ENCODE measurements around the gene CHST13.

CHST13 gene, protein sequence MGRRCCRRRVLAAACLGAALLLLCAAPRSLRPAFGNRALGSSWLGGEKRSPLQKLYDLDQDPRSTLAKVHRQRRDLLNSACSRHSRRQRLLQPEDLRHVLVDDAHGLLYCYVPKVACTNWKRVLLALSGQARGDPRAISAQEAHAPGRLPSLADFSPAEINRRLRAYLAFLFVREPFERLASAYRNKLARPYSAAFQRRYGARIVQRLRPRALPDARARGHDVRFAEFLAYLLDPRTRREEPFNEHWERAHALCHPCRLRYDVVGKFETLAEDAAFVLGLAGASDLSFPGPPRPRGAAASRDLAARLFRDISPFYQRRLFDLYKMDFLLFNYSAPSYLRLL

DNA sequence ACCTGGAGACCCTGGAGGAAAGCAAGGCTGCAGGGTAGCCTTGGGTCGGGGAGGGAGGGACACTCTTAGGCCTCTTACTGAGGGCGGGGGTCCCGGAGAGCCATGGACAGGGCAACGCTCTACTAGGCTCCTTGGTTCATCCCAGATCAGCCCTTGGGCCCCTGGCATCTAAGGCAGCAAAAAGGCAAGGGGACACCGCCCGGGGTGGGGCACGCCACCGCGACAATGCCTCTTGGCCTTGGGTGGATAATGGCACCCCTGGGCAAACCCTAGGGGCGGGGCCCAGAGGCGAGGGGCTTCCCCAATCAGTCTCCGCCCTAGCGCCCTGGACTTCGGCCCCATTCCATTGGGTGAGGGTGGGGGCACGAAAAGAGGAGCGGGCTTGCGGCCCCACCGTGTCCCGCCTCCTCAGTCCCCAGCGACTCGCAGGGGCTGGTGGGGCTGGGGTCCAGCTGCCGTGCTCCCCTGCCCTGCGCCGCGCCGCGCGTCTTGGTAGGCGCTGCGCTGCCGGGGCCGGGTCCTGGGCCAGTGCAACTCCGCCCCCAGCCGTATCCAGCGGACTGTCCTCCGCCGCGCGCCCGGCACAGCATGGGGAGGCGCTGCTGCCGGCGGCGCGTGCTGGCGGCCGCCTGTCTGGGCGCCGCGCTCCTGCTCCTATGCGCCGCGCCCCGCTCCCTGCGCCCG, at the start of gene CHST13:
TSS of gene CHST13 (plus strand) at position 411 of the 684 bp plus-strand sequence. CDS start at position 589, 178 bp downstream.
- DNase-seq (ENCODE audit: low read depth in 2 of 2): no peak

DNA sequence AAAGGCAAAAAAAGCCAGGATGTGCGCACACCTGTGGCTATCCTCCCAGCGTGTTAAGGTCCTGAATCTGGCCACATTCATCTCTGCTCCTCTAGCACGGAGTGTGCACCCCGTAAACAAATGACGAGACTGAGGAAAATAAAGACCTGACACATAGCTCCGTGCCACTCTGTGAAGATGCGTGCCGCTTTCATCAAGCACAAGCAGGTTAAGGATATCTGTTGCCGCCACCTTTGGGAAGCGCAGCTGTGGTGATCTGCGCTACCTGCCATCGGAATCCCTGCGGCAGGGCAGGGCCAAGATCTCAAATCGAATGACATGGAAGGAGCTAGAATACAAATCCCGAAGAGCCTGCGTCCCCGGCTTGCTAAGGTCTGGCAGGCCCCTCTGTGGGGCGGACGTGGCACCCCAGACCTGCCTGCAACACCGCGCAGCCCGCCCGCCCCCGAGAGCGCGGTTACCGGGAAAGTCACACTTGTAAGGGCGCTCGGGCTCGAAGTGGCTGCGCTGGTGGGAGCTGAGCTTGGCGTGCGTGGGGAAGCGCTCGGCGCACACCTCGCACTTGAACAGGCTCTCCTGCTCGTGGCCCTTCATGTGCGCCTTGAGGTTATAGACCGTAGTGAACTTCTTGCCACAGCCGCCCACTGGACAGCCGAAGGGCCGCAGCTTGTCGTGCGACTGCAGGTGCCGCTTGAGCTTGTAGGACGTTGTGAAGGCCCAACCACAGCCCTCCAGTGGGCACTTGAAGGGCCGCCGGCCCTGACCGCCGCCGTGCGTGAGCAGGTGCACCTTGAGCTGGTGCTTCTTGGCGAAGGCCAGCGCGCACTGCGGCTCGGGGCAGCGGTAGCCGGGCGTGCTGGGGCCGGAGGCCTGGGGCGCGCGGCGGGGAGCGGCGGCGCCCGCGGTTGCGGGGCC, 49.2 kb upstream of the CHST13 start:
- DNase-seq (ENCODE audit: low read depth in 2 of 2): peak in 1 of 2 donors; percentile 24

DNA sequence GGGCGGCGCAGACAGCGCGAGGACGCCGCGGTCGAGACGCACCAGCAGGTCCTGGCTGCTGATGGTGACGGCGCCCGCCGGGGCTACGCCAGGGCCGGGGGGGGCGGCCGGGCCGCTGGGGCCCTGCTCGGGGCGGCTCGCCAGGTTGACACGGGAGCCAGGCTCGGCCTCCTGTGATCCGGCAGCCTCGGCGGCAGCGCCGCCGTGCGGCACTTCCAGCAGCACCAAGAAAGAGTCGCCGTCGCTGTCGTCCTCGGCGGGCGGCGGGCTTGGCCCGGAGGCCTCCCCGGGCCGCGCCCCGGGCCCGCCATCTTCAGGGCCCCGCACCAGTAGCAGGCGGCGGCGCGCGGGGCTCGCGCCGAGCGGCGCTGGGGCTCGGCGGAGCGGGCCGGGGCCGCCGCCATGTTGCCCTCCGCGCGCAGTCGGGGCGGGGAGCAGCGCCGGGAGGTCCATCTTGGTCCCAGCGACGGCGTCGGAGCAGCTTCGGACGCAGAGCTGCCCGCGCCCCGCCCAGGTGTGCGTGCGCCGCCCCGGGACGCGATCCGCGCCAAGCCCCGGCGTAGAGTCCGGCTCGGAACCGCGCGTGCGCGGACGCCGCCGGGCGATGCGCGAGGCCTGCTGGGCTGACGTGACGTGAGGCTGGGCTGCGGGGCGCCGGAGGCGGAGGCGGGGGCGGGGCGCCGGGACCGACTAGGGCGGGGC, 48.4 kb upstream of the CHST13 start, which contains the start of gene ZXDC:
TSS of gene ZXDC (minus strand) at position 479 of the 702 bp plus-strand sequence. CDS start at position 453, 26 bp downstream.
- DNase-seq (ENCODE audit: low read depth in 2 of 2): peak; percentile 86

DNA sequence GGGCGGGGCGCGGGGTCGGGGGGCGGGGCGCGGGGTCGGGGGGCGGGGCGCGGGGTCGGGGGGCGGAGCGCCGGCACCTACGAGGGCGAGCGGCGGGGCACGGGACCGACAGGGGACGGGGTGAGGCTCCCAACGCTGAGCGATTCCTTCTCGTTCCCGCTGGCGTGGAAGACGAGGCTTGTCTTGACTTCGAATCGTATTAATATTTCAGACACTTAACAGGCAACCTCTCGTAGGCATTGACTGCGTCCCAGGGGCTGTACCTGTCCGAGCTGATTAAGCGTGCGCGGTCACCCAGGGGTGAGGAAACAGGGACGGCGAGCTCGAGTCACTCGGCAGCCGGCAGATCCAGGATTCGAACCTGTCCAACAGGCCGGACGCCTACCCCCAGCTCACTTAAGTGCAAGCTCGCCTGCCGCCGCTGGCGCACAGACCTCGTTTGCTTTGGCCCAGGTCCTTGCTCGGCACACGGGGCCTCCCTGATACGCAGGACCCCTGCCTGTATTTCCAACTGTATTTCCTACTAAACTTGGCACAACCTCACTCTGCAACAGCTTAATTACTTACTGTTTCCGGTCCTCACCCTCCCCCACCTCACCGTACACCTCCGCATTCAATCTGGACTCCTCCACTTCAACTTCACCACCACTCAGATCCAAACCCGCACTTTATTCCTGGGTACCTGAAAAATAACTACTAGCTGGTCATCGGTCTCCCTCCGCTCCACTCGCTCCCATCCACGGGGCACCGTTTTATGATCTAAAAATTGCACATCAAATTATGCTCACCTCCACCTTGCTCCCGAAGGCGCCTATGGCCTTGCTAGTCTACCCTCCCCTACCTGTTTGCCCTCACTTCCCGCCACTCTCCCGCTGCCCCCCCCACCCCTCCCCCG, 47.5 kb upstream of the CHST13 start:
- DNase-seq (ENCODE audit: low read depth in 2 of 2): peak in 1 of 2 donors; percentile 20

DNA sequence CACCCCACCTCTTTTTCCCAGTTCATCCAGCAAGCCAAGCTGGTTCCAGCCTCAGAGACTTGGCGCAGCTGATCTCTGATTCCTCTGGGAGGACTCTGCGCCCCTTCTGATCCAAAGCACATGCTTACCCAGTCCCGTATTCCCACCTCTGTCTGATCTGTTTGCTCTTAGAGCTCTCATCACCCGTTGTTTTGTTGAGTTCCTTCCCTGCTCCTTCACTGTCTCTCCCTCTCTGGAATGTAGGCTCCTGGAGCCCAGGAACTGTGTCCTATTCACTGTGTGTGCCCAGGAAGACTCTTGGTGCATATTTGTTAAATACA, 46.9 kb upstream of the CHST13 start:
- DNase-seq (ENCODE audit: low read depth in 2 of 2): no peak

DNA sequence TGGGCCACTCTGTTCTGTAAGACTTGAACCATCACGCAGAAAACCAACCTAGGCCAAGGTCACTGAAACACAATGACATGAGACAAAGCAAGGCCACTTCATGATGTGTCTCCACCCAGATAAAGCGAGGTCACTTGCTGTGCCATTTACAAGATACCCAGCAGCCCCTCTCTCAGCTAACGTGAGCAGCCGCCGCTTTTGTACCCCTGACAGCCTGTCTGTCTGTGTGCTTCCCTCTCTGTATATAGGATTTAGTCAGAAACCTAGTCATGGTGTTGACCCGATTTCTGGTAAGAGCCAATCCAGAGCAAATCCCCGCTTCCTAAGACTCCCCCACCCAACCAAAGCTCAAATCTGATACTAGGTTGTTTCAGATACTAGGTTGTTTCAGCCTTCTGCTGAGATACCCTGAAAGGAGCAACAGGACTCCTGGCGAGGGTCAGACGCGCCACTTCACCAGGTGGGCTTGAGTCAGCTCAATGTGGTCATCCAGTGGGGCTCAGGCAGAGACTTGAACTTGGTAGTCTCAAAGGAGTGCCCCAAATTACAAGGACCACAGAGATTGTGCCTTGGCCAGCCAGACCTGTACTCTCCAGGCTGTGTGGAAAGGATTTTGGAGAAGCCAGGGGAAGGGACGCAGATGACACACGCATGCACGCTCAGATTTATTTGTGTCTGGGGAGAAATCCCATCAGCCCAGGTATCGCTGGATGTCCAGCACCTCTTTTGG, 45.2 kb upstream of the CHST13 start:
- DNase-seq (ENCODE audit: low read depth in 2 of 2): no peak

DNA sequence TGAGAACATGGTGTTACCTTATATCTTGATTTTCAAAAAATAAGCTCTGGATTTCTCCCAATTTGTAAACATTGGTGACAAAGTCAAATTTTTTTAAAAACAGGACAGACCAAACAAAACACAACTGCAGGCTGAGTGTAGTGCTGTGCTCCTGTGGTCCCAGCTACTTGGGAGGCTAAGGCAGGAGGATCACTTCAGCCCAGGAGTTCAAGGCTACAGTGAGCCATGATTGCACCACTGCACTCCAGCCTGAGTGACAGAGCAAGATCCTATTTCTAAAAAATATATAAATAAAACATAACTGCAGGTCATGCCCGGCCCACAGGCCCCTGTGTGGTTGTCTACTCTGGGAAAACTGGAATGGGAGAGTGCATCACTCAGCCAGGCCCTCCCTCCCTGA, 44.3 kb upstream of the CHST13 start:
- DNase-seq (ENCODE audit: low read depth in 2 of 2): no peak

DNA sequence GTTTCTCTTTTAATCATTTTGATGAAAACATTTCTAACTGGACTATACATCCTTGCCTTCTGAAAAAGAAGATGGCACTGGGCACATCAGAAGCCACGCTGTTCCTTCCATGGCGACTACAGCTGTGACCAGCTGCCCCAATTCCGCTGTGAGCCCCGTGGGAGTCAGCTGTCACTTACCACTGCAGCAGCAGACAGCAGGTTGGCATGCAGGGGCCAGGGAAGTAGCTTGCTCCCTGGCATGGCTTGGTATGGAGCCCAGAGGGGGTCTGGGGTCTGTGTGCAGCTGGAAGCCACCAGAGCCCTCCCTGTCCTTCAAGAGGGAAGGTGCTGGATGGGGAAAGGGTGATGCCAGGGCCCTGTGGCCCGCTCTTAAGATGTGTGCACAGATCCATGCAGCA, 43.7 kb upstream of the CHST13 start:
- no peak for DNase-seq (ENCODE audit: low read depth in 2 of 2)

DNA sequence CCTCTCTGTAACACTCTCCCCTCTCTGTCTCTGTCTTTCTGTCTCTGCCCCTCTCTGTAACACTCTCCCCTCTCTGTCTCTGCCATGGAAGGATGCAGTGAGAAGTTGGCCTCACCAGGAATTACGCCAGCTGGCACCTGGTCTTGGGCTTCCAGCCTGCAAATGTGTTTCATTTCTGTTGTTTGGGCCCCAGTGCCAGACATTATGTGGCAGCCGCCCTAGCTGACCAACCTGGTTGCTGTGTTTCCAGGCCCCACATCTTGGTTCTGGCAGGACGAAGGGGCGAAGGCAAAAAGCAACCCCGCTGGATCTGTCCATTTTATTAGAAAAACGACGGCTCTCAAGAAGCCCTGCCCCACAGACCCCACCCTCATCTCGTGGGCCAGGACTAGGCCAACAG, 43.1 kb upstream of the CHST13 start:
- no peak for DNase-seq (ENCODE audit: low read depth in 2 of 2)

DNA sequence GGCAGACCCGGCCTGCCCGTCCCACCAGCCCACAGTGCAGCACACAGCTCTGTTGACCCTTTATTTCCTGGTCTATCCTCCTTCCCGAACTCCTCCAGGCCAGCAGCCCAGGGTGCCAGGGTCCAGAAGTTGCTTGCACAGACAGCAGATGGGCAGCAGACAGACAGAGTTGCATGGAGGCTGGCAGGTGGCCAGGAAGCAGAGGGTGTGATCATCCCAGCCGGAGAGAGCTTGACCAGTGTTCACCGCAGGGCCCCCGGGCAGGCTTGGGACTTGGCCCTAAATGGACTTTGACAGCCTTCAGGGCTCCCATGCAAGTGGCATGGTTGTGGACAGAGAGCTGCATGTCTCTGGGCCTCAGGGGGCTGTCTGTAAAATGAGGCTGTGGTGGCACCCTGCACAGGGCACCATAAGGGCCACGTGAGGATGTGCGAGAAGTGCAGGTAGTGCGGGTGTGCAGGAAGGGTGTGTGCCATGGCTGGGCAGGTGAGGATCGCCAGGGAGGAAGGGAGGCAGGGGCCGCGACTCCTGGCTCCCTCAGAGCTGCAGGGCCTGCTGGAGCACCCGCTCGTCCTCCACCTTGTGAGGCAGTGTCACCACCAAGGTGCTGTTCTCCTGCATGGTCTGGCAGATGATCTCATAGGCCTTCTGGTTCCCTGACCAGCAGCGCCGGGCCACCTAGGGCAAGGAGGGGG, 42.0 kb upstream of the CHST13 start:
- DNase-seq (ENCODE audit: low read depth in 2 of 2): no peak

DNA sequence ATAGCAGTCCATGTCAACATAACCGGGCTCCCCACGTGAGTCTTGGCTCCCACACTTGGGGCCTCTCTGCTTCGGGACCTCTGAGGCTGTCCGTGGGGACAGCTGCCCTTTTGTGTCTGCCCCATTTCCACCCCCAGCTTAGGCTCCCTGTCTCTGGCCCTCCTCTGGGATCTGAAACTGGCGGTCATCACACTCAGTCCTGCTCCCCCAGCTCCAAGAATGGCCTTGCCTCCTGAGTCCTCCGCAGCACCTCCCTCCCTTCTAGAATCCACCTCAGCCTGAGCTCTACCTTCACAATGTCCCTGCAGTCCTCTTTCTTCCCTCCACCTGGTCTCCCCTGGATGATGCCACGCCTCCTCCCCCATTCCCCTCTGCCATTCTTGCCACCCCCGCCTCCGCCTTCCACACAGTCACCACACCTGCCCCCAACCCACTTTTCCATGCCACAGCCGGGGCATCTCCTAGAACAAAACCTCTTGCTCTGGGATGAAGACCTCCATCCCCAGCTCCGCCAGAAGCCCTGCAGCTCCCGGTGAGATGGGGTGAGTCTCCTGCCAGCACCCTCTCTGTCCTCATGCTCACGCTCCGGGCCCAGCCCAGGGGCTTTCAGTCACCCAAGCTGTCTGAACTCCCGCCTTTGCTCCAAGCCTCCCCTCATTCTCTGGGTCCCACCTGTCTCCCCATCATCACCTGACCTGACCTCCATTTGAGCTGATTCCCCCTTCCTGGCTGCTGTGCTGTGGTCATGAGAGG, 41.3 kb upstream of the CHST13 start:
- DNase-seq (ENCODE audit: low read depth in 2 of 2): no peak

DNA sequence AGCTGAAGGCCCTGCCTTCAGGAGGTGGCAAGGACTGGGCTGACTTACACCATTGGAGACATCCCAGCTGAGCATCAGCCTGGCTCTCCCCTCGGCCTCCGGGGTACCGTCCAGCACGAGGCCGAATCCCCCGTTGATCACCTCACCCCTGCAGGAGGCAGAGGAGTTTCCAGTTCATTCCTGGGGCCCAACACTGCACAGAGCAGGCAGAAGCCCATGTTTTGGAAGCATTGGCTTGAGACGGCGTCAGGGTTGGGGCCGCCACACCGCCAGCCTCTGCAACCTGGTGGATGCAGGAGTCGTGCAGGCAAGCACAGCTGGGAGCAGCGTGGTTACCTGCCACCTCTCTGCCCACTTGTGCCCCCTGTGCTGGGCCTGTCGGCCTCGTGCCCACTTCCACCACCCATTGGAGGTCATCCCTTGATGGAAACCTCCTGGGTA, 40.6 kb upstream of the CHST13 start:
- DNase-seq (ENCODE audit: low read depth in 2 of 2): no peak

DNA sequence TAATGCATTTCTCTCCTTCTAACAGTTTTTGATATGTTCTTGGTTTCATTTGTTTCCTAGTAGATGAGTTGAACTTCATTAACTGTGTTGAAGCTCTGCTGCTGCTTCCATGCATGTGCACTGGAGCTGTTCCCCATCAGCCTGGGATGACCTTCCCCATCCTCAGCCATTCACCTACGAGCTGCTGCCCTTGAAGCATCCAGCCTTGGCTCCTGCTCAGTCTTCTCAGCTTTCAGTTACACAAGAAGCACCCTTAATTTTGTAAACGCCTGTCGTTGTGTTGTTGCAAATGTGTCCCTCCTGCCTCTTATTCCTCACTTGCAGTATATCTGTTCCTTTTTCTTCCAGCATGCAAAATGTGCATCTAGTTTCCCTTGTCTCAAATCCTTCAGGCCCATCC, 39.8 kb upstream of the CHST13 start:
- DNase-seq (ENCODE audit: low read depth in 2 of 2): no peak

DNA sequence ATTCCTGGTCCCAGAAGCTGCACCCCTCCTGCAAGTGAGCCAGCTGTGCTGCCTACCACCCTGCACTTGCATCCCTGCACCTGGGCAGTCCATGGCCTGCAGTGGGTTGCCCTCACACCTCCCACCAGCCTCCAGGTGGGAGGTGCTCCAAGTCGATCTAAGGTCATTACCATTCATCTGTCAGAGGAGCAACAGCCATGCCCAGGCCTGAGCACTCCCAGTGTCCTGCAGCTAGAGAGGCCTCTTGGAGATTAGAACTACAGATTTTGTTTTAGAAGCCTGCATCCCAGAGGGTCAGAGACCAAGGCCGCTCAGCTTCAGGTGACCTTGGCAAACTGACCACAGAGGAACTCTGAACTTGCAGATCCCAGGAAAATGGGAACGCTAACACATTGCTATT, 39.3 kb upstream of the CHST13 start:
- DNase-seq (ENCODE audit: low read depth in 2 of 2): no peak

DNA sequence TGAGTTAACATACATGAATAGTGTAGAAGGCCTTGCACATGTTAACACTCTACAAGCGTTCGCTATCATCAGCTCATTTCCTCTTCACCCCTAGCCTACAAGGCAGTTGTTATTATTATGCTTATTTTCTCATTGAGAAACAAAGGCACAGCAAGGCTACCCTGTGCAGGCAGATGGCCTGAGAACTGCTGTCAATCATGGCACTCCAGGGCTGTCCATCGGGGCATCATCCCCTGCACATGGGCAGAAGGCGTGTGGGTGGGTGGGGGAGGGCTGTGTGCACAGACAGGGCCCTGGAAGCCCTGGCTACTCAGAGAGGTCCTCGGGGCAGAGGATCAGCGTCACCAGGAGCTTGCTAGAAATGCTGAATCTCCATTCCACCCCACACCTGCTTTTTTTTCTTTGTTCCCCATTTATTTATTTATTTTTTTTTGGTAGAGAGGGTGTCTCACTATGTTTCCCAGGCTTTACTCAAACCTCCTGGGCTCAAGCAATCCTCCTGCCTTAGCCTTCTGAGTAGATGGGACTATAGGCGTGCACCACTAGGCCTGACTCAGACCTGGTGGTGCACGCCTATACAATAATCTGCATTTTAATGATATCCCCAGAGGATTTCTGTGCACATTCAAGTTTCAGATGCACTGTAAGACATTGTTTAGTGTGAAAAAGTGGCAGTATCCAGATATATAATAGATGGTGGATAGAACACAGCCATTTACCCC, 38.6 kb upstream of the CHST13 start:
- no peak for DNase-seq (ENCODE audit: low read depth in 2 of 2)

DNA sequence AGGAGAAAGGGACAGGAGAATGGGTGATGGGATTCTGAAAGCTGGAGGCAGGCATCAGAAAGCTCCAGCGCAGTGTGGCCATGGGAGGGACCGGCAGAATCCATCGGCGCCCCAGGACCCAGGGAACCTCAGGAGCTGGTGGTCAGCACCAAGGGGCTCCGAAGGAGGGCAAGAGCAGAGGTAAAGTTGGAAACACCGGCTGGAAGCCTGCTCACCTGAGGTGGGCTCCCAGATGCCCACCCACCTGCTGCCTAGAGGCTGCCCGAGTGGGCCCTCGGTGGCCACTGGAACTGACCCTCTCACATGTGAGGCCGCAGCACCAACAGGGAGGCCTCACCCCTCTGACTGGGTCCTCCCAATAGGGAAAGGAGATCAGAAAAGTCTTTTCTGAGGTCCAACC, 38.0 kb upstream of the CHST13 start:
- DNase-seq (ENCODE audit: low read depth in 2 of 2): no peak

DNA sequence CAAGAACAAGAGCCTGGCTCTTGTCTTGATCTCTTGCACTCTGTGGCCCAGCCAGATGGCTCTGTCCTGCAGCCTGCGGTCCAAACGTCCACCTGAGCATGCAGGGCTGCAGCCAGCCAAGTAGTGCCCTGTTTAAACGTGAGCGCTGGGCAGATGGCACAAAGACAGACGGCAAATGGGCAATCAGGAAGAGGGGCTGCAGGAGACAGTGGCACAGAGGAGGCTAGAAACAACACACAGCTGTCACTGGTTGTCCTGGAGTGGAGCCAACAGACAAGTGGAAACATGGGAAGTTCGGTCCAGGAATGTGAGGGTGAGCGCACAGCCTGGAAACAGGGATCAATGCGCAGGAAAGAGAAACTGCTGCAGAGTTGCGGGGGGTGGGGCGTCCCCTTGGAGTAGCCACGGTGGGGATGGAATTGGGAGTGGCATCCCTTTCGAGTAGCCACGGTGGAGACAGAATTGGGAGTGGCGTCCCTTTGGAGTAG, 37.6 kb upstream of the CHST13 start:
- DNase-seq (ENCODE audit: low read depth in 2 of 2): no peak

Data from stimulated activated CD4-positive, alpha-beta T cell treated with anti-CD3 and anti-CD28 coated beads, Interleukin-15, amount 100 ng/mL, for 48 hours (primary cell).